ENCODE results near the gene CMSS1. TPM values are rescaled to one million over a fixed set of nuclear protein-coding genes. Genes with fewer than 3 reads are reported as not detected.

CMSS1 gene
- total and polyA plus RNA-seq, 2 of the 13 experiments (the other 11 are each of a cell fraction or from before 2014, with no cell fraction given), result 6.4 to 48.7 TPM

DNA sequence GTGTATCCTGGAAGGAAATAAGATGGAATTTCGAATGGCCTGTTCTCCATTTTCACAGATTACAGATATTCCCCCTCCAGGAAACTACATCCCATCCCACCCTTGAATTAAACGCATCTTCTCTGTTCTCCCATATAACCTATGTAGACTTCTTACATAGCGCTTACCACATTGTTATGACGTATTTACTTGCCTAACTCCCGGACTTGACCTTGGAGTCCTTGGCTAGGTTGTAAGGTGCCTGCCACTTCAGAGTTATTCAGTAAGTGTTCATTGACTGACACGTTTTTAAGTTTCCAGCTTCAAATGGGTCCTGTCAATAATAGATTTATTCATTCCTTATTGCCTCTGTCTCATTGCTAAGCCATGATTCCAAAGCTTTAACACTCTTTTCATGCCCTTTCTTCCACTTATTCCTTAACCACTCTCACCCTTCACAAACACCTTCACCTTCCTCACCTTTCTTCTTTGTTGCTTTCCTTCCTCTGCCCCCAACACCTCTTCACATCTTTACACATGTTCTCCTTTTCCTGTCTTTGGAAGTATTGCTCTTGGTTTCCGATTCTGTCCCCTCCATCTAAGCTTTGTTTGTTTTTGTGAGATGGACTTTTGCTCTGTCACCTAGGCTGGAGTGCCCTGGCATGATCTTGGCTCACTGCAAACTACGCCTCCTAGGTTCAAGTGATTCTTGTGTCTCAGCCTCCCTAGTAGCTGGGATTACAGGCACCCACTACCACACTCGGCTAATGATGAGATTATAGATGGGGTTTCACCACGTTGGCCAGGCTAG is 138.3 kb downstream of the CMSS1 start (continued):
- TF ChIP-seq, protein P1, sequence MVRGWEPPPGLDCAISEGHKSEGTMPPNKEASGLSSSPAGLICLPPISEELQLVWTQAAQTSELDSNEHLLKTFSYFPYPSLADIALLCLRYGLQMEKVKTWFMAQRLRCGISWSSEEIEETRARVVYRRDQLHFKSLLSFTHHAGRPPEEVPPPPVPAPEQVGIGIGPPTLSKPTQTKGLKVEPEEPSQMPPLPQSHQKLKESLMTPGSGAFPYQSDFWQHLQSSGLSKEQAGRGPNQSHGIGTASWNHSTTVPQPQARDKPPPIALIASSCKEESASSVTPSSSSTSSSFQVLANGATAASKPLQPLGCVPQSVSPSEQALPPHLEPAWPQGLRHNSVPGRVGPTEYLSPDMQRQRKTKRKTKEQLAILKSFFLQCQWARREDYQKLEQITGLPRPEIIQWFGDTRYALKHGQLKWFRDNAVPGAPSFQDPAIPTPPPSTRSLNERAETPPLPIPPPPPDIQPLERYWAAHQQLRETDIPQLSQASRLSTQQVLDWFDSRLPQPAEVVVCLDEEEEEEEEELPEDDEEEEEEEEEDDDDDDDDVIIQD (CRISPR knock-in tag; IDR thresholded peaks at IDR 0.05; ENCODE audit: low read depth), result peak; percentile 88
- TF ChIP-seq PHF5A (CRISPR knock-in tag; IDR thresholded peaks at IDR 0.05; ENCODE audit: low read depth, unreplicated experiment) (peak; percentile 20), FOXA1 (IDR thresholded peaks at IDR 0.05) (no peak), FOXA1 (CRISPR knock-in tag; IDR thresholded peaks at IDR 0.05) (peak; percentile 13; the same call in 1 of the 2 replicates), GATAD2A (CRISPR knock-in tag; IDR thresholded peaks at IDR 0.05) (peak; percentile 61), ZNF761 (CRISPR knock-in tag; conservative IDR thresholded peaks at IDR 0.05) (no peak), ZNF547 (CRISPR knock-in tag; IDR thresholded peaks at IDR 0.05) (no peak), PAWR (CRISPR knock-in tag; IDR thresholded peaks at IDR 0.05; ENCODE audit: borderline replicate concordance) (no peak), SMAD3 (CRISPR knock-in tag; IDR thresholded peaks at IDR 0.05) (no peak), MED1 (CRISPR knock-in tag; IDR thresholded peaks at IDR 0.05) (peak; percentile 38; the same call in 1 of the 2 replicates), SOX6 (IDR thresholded peaks at IDR 0.05) (no peak), SOX6 (CRISPR knock-in tag; IDR thresholded peaks at IDR 0.05) (0 out of 2 replicates have a peak, but pooled peaks have one; percentile 9), SALL1 (CRISPR knock-in tag; IDR thresholded peaks at IDR 0.05) (peak; percentile 49), SIX1 (CRISPR knock-in tag; IDR thresholded peaks at IDR 0.05; ENCODE audit: borderline replicate concordance) (no peak)
- TF ChIP-seq, protein P2, sequence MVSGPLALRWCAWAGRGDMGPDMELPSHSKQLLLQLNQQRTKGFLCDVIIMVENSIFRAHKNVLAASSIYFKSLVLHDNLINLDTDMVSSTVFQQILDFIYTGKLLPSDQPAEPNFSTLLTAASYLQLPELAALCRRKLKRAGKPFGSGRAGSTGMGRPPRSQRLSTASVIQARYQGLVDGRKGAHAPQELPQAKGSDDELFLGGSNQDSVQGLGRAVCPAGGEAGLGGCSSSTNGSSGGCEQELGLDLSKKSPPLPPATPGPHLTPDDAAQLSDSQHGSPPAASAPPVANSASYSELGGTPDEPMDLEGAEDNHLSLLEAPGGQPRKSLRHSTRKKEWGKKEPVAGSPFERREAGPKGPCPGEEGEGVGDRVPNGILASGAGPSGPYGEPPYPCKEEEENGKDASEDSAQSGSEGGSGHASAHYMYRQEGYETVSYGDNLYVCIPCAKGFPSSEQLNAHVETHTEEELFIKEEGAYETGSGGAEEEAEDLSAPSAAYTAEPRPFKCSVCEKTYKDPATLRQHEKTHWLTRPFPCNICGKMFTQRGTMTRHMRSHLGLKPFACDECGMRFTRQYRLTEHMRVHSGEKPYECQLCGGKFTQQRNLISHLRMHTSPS (CRISPR knock-in tag; IDR thresholded peaks at IDR 0.05; ENCODE audit: low read depth), result no peak
- TF ChIP-seq, protein P3, sequence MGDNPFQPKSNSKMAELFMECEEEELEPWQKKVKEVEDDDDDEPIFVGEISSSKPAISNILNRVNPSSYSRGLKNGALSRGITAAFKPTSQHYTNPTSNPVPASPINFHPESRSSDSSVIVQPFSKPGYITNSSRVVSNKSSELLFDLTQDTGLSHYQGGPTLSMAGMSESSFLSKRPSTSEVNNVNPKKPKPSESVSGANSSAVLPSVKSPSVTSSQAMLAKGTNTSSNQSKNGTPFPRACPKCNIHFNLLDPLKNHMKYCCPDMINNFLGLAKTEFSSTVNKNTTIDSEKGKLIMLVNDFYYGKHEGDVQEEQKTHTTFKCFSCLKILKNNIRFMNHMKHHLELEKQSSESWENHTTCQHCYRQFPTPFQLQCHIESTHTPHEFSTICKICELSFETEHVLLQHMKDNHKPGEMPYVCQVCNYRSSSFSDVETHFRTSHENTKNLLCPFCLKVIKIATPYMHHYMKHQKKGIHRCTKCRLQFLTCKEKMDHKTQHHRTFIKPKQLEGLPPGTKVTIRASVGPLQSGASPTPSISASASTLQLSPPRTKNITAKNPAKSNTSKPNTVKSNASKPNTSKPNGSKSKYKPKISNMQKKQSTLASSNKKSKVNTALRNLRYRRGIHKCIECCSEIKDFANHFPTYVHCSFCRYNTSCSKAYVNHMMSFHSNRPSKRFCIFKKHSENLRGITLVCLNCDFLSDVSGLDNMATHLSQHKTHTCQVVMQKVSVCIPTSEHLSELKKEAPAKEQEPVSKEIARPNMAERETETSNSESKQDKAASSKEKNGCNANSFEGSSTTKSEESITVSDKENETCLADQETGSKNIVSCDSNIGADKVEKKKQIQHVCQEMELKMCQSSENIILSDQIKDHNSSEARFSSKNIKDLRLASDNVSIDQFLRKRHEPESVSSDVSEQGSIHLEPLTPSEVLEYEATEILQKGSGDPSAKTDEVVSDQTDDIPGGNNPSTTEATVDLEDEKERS (CRISPR knock-in tag; IDR thresholded peaks at IDR 0.05), result 0 out of 2 replicates have a peak, but pooled peaks have one; percentile 19
- TF ChIP-seq, protein P4, sequence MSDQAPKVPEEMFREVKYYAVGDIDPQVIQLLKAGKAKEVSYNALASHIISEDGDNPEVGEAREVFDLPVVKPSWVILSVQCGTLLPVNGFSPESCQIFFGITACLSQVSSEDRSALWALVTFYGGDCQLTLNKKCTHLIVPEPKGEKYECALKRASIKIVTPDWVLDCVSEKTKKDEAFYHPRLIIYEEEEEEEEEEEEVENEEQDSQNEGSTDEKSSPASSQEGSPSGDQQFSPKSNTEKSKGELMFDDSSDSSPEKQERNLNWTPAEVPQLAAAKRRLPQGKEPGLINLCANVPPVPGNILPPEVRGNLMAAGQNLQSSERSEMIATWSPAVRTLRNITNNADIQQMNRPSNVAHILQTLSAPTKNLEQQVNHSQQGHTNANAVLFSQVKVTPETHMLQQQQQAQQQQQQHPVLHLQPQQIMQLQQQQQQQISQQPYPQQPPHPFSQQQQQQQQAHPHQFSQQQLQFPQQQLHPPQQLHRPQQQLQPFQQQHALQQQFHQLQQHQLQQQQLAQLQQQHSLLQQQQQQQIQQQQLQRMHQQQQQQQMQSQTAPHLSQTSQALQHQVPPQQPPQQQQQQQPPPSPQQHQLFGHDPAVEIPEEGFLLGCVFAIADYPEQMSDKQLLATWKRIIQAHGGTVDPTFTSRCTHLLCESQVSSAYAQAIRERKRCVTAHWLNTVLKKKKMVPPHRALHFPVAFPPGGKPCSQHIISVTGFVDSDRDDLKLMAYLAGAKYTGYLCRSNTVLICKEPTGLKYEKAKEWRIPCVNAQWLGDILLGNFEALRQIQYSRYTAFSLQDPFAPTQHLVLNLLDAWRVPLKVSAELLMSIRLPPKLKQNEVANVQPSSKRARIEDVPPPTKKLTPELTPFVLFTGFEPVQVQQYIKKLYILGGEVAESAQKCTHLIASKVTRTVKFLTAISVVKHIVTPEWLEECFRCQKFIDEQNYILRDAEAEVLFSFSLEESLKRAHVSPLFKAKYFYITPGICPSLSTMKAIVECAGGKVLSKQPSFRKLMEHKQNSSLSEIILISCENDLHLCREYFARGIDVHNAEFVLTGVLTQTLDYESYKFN (CRISPR knock-in tag; conservative IDR thresholded peaks at IDR 0.05), result 0 out of 2 replicates have a peak, but pooled peaks have one; percentile 41
- TF ChIP-seq, protein P5, sequence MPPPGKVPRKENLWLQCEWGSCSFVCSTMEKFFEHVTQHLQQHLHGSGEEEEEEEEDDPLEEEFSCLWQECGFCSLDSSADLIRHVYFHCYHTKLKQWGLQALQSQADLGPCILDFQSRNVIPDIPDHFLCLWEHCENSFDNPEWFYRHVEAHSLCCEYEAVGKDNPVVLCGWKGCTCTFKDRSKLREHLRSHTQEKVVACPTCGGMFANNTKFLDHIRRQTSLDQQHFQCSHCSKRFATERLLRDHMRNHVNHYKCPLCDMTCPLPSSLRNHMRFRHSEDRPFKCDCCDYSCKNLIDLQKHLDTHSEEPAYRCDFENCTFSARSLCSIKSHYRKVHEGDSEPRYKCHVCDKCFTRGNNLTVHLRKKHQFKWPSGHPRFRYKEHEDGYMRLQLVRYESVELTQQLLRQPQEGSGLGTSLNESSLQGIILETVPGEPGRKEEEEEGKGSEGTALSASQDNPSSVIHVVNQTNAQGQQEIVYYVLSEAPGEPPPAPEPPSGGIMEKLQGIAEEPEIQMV (CRISPR knock-in tag; IDR thresholded peaks at IDR 0.05; ENCODE audit: low read depth), result no peak

All from HepG2 (cell line).